DMS114 treated with DMSO at 0.1 percent for 48 hours (cell line): ENCODE results near the gene DIRAS3.
"Not testable (repeated sequence)": the region's sequence is repeated elsewhere in the genome, so short reads cannot be mapped to it uniquely, and the experiment has no call there.

Experiments
- DNase-seq: peaks from one replicate; lab custom pipeline; 2025; ENCODE audit not compliant: unreplicated experiment; lab: John Stamatoyannopoulos, UW

The DIRAS3 gene, protein sequence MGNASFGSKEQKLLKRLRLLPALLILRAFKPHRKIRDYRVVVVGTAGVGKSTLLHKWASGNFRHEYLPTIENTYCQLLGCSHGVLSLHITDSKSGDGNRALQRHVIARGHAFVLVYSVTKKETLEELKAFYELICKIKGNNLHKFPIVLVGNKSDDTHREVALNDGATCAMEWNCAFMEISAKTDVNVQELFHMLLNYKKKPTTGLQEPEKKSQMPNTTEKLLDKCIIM

DNA sequence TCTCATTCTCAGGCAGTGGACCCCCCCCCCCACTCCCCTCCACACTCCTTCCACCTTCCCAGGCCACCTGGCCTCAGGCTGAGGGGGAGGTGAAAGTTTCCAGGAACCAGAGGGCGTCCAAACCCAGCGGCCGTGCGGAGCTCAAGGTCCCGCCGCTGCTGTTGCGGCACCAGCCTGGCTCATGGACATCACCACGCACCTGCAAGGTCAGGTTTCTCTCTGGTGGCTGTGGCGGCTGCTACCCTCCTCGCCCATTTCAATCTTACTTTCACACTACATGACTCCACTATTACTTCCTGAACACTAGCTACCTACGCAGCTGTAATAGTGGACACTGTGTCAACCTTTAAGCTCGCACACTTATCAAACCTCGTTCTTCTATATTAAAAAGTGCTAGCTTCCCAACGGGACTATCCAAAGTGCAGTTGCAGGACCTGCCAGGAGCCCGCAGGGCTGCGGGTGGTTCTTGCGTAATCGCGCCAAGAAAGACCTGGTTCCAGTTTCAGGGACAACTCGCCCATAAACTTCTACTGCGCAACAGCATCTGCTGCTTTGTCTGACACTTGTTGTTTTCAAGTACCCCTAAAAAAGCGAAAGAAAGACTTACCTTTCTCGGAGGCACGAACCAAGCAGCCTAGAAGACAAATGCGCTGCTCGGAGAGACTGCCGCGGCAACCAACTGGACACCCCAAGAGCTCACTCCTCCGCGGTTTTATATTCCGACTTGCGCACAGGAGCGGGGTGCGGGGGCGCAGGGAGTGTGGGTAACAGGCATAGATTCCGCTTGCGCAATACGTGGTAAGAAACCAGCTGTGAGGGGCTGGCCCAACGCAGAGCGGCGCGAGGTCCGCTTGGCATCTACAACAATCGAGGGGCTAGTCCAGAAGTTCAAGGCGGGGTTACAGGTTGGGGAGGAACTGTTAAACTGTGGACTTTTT is at the start of gene DIRAS3:
Gene DIRAS3 (minus strand): TSS at position 687 of the 938 bp plus-strand sequence. CDS start 3,330 bp downstream, outside the sequence.
- DNase-seq = no peak

DNA sequence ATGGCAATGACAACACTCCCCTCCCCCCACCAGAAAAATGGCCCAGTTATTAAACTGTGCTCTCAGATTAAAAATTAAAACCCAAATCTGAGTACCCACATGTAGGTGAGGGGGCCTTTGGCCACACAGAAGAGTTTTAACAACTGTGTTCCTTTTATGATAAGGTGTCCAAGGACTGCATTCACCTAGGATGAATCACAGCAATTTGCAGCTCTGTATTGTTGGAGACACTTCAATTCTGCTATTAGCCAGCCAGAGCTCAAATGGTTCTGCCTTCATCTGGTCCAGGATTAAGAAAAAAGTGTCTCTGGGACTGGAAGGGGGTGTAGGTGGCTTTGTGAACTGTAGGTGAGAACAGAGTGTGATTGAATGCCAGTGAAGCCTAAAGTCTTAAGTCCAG is 43.3 kb upstream of the DIRAS3 start:
- DNase-seq = no peak

DNA sequence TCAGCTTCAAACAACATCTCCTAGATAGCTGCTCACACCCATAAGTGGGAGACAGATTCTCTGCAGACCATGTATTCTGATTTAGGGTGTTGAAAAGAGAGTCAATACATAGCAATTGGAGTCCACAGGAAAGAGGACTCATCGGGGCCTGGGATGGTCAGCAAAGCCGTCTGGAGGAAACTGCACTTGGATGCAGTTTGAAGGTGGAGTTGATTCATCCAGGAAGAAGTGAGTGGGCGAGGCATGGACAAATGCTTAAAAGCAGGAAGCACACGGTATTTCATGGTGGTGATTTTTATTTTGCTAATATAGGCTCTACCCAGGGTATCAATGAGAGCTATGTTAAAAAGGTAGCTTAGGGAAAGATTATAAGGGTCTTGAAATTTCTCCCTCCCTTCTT is 36.8 kb upstream of the DIRAS3 start:
- no peak for DNase-seq

DNA sequence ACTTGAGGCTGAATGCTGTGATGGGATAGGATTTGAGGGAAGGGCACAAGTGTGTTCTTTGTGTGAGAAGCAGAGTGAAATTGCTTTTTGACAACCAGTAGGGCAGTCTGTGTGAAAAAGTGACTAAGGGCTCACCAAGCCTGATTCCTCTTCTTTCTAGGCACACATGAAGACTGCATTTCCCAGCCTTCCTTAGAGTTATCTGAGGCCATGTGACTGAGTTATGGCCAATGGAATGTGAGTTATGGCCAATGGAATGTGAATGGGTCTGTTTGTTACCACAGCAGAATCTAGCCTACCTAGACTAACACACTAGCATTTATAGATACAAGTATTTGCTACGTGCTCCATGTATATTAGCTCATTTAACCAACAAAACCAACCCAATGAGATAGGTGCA is 35.3 kb upstream of the DIRAS3 start:
- no peak for DNase-seq

DNA sequence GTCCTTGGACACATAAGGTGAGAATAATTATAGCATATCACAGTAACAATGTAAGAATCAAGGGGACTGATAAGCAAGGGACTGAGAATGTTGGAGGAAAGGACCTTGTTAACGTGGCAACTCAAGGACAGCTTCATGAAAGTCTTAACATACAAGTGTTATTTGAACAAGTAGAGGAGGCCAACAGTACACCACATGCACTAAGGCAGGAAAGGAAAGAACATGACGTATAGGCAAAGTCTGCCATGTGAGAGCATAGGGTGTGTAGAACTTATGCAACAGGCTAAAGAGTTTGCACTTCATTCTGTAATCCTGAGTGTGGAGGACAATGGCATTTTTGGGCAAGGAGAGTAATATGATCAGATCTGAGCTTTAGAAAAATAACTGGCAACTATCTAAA is 33.3 kb upstream of the DIRAS3 start:
- DNase-seq = no peak

DNA sequence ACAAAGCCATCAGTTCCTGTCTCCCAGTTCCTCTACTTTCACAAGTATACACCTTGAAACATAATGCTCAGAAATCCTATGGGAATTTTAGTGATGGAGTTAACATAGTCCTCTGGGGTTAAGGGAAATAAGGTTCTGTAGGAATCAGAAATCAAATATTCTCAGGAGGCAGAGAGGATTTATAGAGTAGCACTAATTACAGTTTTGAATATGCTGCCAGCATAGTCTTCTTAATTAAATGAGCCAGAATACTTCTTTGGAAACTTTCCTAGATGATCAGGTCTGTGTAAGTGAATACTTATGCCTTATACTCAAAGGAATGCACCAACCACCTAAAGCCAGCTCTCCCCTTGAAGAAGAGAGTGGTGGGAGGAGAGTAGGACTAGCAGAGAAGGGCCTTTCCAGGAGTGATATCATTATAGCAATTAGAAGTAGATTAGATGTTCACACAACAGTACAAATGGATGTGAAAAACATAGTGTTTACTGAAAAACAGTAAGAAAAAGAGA is 31.4 kb upstream of the DIRAS3 start:
- no peak for DNase-seq

DNA sequence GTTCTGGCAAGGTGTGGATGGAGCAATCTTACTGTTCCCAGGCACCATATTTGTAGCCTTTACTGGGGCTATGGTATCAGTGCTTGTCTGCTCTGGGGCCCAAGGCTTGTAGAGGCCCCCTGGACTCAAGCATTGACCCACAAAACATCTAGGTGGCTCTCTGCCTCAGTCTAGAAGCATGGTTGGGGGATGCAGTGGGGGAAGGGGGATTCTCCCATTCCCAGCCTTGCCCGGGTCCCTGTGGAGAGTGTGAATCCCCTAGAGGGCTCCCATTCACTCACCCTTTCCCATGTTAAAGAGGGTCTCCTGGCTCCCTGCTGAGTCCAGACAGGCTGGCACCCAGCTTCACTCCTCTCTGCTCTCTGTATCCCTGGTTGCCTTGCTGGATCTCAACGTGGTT is 28.2 kb upstream of the DIRAS3 start:
- DNase-seq = no peak

DNA sequence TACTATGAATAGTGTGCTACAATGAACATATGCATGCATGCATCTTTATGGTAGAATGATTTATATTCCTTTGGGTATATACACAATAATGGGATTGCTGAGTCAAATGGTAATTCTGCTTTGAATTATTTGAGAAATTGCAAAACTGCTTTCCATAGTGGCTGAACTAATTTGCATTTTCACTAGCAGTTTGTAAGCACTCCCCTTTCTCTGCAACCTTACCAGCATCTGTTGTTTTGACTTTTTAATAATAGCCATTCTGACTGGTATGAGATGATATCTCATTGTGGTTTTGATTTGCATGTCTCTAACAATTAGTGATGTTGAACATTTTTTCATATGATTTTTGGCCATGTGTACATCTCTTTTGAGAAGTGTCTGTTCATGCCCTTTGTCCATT is 24.0 kb upstream of the DIRAS3 start:
- no peak for DNase-seq

DNA sequence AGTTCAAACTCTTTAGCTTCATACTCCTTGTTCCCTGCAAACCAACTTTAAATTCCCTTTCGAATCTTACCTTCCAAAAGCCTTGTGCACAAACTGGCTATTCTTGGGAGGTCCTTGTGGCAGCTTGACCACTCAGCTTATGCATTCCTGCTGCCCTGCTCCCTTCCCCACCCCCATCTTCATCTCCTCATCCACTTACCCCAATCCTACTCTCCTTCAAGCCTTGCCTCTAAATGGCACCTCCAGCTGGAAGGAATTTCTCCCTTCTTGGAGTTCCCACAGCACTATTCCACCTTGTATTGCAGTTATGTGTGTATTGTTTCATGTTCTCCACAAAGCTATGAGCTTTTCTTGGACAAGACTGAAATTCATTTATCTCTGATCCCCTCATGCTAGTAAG is 15.3 kb upstream of the DIRAS3 start:
- no peak for DNase-seq

DNA sequence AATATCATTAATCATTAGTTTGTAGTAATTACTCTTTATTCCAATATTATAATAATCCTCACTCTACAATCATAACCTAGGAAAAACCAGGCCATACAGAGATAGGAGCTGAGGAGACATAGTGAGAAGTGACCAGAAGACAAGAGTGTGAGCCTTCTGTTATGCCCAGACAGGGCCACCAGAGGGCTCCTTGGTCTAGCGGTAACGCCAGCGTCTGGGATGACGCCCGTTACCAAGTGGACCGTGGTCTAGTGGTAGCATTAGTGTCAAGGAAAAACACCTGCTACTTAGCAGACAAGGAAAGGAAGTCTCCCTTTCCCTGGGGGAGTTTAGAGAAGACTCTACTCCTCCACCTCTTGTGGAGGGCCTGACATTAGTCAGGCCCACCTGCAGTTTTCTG is 7.6 kb upstream of the DIRAS3 start:
- not testable (repeated sequence) for DNase-seq

DNA sequence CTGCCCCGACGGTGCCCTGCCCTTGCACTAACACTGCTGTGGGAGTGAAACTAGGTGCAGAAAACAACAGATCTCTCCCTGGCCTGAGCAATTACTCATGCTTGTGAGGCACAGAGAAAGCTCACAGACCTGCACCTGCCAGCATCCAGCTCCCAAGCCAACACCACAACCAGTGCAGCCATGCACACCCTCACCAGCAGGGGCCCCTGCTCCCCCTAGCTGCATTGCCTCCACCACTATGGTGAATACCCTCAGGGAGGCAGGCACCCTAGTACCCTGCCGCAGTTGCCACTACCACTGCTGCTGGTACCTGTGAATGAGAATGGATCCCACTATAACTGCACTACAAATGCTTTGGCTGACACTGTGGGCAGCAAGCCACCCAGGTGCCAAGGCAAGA is 7.1 kb upstream of the DIRAS3 start:
- DNase-seq = no peak

DNA sequence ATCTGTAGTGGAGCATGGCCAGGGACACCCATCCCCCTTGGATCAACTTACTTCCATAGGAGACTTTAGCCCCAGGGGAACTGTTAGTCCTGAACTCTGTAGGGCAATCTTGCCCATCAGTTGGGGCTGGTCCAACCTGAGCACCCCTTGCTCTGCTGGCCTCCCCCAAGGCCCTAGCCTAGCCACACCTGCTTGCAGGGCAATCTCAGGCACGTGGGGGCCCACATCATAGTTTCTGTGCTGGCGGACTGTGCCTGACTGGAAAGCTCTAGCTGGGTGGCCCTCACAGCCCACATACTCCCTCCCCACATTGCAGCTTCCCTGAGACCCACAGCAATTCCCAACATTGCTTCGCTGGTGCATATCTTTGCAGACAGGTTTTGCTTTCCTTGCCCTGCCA is 6.6 kb upstream of the DIRAS3 start:
- no peak for DNase-seq

DNA sequence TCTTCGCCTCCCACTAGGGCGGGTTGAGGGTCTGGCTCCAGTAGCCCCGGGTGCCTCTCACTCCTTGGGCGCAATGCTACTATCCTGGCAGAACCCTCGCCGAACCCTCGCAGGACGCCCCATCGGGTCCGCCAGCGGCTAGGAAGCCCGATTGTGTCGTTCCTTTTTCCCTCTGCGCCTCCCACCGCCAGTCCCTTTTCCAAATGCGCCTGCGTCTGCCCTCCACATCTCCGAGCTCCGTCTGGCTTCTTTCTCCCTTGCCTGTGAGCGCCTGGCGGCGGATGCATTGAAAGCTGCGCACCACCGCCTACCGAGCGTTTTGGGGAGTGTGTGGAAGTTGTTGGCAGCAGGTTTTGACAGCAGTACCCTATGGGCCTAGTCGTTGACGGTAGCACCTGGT is 1.0 kb upstream of the DIRAS3 start:
- DNase-seq = no peak

DNA sequence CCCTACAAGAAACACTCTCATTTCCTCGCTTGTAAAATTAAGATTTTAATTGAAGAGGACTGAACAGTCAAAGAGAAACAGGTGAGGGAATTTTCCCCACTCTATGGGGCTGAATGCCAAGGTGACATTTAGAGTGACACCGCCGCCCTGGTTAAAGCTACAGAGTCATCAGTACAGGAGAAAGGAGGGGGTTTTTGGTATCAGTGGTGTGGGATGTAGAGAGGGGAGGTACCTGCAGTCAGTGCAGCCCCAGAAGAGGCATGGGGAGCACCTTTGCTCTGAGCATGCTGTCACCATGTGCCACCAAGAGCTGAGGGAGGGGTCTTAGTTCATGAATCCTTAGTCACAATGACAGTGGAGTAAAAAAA is 2.8 kb downstream of the DIRAS3 start:
- no peak for DNase-seq

DNA sequence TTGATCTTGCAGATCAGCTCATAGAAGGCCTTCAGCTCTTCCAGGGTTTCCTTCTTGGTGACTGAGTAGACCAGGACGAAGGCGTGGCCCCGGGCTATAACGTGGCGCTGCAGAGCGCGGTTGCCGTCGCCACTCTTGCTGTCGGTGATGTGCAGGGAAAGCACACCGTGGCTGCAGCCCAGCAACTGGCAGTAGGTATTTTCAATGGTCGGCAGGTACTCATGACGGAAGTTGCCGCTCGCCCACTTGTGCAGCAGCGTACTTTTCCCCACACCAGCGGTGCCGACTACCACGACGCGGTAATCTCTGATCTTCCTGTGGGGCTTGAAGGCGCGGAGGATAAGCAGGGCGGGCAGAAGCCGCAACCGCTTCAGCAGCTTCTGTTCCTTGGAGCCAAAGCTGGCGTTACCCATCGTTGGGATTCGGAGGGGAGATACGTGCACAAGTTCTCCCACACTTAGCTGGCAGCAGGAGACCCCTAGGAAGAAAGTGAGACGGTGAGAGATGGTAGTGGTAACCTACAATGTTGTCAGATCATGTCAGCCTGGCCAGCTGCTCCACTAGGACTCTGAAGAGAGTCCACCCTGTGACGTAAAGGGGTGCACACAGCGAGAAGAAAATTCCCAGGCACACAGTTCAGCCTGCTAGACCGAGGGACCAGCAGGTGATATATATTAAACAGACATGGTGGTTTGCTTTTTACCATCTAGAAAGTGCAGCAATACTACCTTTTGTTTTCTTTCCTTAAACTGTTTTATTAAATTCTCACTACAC is 3.4 kb downstream of the DIRAS3 start:
- no peak for DNase-seq

DNA sequence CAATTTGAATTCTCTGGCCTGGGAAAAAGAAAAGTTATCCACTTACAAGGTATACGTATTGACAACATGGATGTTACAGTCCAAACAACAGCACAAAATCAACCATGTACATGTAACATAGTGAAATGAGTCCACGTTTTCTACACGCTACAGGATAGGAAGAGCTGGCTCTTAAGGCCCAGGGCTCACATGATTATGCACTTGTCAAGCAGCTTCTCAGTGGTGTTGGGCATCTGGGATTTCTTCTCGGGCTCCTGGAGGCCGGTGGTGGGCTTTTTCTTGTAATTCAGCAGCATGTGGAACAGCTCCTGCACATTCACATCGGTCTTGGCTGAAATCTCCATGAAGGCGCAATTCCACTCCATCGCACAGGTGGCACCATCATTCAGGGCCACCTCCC is 4.0 kb downstream of the DIRAS3 start:
- DNase-seq = no peak

DNA sequence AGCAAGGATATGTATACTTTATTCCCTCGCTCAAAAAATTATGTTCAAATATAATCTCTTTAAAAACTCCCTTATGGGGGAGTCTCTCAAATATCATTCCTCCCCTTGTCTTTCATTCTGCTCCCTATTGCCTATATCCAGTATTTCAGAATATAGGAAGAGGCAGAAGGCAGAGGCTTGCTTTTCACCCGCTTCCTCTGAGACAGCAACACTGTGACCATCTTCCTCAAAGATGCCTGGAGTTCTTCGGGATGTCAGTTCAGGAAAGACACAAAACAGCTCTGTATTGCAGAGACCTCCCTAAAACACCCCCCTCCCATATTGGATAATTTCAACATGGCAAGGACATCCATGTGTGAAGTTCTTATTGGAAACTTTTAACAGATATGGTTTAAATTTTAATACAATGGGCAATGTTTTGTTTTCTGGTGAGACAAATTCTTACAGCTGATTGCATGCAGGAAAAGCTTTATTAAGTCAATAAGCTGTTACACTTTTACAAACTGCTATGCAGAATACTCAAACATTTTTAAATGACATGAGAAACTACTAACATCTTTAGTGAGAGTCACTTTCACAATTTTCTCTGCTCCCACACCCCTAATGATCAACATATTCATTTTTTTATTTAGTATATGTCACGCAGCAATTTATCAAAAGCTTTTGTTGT is 4.8 kb downstream of the DIRAS3 start:
- DNase-seq = no peak

DNA sequence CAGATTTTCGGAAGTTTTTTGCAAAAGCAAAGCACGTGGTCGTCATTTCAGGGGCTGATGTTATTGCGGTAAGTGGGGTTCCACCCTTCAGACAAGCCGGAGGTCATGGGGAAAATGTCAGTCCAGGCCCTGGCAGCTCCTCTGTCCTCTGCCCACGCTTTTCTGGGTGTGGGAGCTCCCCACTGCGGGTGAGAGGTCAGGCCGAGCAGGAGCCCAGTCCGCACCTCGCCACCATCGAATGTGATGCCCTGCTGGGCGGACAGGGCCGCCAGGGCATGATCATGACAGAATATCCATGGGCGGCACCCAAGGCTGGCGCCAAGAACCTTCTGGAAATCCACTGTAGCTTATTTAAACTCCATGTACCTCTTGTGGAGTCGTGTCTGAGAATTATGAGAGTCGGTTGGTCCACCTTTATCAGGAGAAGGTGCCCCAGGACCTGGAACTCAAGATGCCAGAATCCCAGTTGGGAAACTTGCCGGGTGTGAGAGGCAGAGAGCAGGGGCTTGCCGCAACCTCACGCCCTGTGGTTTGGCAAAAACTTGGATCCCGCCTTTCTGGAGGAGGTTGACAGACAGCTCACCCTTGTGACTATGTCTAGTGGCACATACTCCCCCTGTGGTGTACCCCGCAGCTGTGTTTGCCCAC is 6.9 kb downstream of the DIRAS3 start:
- no peak for DNase-seq

DNA sequence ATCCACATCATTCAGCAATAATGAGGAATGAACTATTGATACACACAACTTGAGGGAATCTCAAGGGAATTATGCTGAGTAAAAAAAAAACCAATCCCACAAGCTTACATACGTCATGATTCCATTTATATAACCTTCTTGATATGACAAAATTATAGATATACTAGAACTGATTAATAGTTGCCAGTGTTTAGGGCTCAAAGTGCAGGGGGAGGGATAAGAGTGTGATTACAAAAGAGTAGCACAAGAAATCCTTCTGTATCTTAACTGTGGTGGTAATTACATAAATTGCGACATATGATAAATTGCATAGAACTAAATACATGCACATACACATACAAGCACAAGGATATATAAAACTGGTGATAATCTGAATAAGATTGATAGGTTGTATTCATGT is 13.5 kb downstream of the DIRAS3 start:
- no peak for DNase-seq

DNA sequence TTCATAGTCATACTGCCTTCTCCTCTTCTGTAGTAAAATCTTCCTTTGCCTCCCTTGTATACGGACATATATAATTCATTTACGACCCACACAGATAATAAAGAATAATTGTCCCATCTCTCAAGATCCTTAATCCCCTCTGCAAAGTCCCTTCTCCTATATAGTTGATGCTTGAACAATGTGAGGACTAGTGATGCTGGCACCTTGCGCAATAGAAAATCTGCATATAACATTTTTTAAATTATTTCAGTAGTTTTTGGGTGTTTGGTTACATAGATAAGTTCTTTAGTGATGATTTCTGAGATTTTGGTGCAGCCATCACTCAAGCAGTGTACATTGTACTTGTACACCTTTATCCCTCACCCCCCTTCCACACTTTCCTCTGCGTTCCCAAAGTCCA is 21.0 kb downstream of the DIRAS3 start:
- no peak for DNase-seq

DNA sequence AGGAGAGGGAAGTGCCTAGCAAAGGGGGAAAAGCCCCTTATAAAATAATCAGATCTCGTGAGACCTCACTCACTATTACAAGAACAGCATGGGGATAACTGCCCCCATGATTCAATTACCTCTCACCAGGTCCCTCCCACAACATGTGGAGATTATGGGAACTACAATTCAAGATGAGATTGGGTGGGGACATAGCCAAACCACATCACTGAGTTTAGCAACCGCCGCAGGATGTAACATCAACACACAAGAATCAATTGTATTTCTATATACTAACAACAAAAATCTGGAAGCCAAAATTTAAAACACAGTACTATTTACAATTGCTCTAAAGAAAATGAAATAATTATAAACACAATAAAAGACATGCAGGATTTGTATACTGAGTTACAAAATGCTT is 21.9 kb downstream of the DIRAS3 start:
- no peak for DNase-seq
